Medulla oblongata (tissue), 1 donor: ENCODE measurements around the gene OLFM1.
A peak's percentile ranks its signal among the peaks of the same experiment; 100 is the strongest.
"Not testable (repeated sequence)": the region's sequence is repeated elsewhere in the genome, so short reads cannot be mapped to it uniquely, and the experiment has no call there.

Experiments
- DNase-seq: peaks from one replicate; pipeline ENCODE4 v3.0.0-alpha.2; 2015; ENCODE audit errors: extremely low spot score

The OLFM1 gene

GRCh38 chr9:135060461-135061116, 26.9 kb upstream of the OLFM1 start:
- no peak for DNase-seq

GRCh38 chr9:135061441-135061840, 26.0 kb upstream of the OLFM1 start:
- no peak for DNase-seq

DNA sequence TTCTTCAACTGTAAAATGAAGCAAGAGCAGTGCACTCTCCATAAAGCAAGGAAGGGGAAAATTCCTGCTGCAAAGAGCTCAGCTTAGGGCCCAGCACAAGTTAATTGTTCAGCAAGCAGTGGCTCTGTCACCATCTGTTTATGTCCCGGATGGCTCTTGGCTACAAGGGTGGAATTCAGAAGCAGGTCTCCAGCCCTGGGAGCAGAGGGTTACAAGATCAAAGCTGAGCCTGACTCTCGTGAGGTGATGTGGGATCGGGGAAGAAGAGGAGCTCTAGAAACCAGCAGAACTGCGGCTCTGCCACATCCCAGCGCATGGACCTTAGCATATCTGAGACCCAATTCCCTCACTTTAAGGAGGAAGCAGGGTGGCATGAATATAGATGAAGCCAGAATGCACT, 25.2 kb upstream of the OLFM1 start:
- no peak for DNase-seq

DNA sequence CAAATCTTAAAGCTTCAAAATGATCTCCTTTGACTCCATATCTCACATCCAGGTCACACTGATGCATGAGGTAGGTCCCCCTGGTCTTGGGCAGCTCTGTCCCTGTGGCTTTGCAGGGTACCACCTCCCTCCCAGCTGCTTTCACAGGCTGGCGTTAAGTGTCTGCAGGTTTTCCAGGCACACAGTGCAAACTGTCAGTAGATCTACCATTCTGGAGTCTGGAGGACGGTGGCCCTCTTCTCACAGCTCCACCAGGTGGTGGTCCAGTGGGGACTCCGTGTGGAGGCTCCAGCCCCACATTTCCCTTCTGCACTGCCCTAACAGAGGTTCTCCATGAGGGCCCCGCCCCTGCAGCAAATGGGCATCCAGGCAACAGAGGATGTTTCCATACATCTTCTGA, 24.0 kb upstream of the OLFM1 start:
- not testable (repeated sequence) for DNase-seq

DNA sequence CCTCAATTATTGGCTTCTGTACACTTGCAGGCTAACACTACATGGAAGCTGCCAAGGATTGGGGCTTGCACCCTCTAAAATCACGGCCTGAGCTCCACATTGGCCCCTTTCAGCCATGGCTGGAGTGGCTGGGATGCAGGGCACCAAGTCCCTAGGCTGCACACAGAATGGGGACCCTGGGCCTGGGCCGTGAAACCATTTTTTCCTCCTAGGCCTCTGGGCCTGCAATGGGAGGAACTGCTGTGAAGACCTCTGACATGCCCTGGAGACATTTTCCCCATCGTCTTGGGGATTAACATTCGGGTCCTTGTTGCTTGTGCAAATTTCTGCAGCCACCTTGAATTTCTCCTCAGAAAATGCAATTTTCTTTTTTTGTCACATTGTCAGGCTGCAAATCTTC, 23.6 kb upstream of the OLFM1 start:
- not testable (repeated sequence) for DNase-seq

GRCh38 chr9:135065151-135065550, 22.3 kb upstream of the OLFM1 start:
- no peak for DNase-seq

GRCh38 chr9:135065804-135066203, 21.7 kb upstream of the OLFM1 start:
- DNase-seq, result no peak

- no peak for DNase-seq
These were observed 21.2 kb upstream of the OLFM1 start for GRCh38 chr9:135066291-135066690.

DNA sequence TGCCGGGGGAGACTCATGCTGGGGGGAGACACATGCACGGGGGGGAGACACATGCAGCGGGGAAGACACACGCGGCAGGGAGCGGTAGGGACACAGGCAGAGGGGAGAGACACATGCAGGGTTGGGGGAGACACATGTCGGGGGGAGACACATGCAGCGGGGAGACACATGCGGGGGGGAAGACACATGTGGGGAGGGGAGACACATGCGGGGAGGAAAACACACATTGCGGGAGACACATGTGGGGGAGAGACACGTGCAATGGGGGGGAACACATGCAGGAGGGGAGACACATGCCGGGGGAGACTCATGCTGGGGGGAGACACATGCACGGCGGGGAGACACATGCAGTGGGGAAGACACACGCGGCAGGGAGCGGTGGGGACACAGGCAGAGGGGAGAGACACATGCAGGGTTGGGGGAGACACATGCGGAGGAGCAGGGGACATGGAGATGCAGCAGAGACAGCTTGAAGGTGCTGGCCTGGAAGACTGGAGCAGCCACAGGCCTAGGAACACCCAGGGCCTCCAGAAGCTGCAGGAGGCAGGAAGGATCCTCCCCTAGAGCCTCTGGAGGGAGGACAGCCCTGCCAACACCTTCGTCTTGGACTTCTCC, 20.3 kb upstream of the OLFM1 start:
- no peak for DNase-seq

GRCh38 chr9:135068776-135069415, 18.6 kb upstream of the OLFM1 start:
- no peak for DNase-seq

- DNase-seq, result no peak
These were observed 17.8 kb upstream of the OLFM1 start for GRCh38 chr9:135069558-135070197.

DNA sequence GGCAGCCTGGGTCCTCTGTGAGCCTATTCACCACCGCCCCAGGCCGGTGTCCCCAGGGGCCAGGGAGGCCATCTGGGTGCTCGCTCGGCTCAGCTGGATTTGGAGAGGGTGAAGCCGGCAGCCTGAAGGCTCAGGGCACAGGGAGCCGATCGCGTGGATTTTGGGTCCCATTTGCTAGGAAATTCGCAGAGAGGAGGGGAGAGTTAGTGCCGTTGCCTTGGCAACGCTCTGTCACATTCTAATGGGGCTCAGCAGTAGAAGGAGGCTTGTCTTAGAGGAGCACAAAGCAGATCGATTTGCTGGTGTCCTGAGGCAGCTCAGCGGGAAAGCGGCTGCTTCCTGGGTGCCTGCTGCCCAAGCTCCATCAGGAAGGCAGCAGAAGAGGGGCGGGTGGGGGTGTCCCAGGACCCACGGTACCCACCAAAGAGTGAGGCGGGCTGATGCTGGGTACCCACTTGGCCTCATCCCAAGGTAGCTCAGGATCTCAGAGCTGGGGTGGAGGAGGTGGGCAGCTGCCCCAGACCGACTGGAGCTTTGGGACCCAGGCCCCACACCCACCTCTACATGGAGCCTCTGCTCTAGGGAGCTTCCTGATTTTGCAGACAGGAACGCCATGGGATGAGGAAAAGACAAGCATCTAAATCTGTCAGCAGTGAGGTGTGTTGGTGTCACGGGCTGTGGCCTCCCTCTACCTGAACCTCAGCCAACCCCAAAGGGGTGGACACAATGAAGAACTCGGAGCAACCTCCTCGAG, 17.1 kb upstream of the OLFM1 start:
- no peak for DNase-seq

GRCh38 chr9:135070964-135071735, 16.3 kb upstream of the OLFM1 start:
- no peak for DNase-seq

DNA sequence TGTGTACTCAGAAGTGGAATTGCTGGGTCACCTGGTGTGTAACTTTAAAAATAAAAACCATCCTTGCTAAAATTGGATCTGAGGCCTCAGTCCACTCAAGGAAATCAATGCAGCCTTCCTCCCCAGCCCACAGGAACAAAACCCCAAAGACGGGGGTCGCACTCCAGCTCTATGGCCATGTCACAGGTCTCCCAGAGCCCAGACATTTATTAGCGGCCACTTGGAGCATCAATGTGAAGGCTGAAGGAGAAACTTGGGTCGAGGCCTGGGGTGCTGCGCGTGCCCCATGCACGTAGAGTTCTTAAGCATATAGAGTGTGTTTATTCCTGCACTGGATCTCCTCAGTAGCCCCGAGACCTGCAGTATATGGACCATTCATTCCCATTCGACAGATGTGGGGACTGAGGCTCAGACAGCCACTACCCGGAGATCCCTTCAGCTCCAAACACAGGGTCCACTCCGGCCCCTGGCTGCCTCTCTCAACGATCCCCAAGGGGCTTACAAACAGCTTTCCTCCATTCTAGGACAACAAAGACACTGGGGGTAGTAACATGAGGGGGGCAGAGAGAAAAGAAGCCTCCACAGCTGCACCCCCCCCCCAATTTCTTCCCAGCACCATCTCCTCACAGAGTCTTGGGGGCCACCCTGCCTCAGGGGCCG, 14.3 kb upstream of the OLFM1 start:
- no peak for DNase-seq

GRCh38 chr9:135073741-135074305, 13.6 kb upstream of the OLFM1 start:
- DNase-seq, result no peak

DNA sequence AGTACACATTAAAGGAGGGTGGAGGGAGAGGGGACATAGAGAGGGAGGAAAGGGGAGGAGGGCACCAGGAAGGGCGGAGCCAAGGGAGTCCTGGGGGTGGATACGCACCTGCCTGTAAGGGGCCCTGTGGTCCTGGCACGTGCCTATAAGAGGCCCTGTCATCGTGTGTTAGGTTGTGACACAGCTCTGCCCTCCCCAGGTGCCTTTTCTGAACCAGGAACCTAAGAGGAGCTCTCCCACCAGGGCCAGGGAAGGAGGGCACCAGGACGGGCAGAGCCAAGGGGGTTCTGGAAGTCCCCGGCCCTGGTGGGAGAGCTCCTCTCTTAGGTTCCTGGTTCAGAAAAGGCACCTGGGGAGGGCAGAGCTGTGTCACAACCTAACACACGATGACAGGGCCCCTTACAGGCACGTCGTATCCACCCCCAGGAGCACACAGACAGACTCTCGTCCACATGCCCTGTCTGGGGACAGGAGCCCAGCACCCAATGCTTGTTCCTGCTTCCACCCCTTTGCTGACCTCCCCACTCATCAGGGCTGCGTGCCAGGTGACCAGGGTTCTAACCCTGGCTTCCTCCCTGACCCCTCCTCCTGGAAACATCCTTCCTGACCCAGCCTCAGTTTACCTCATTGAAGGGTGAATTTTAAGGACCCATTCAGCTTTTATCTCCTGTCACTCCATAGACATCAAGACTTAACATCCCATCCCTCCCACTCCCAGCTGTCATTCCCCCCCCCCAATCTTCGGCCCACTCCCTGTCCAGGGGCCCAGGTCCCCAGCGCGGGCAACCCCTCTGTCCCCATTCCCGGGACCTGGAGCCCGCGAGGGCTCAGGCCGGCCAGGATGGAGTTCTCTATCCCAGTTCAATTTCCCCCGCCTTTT, 12.9 kb upstream of the OLFM1 start:
- no peak for DNase-seq

DNA sequence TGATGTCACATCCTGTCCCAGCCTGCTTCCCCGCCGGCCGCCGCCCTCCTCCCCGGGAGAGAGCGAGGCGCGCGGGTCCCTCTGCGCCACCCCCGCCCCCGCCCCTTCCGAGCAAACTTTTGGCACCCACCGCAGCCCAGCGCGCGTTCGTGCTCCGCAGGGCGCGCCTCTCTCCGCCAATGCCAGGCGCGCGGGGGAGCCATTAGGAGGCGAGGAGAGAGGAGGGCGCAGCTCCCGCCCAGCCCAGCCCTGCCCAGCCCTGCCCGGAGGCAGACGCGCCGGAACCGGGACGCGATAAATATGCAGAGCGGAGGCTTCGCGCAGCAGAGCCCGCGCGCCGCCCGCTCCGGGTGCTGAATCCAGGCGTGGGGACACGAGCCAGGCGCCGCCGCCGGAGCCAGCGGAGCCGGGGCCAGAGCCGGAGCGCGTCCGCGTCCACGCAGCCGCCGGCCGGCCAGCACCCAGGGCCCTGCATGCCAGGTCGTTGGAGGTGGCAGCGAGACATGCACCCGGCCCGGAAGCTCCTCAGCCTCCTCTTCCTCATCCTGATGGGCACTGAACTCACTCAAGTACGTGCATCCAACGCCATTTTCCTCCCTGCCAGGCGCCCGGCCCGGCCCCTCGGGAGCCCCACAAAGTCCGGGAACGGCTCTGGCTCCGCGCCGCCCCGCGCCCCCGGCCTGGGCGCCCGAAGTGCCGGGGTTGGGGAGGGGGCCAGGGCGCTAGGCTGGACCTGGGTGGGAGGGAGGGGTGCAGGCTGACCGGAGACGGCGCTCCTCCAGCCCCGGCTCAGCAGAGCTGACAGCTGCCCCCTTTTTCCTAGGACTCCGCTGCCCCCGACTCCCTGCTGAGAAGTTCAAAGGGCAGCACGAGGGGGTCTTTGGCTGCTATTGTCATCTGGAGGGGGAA, 12.0 kb upstream of the OLFM1 start:
- DNase-seq, result peak; percentile 34

GRCh38 chr9:135076143-135076875, 11.2 kb upstream of the OLFM1 start:
- DNase-seq, result no peak
